Right forelimb (tissue), 1 donor: Measurements from ENCODE around the gene SPATA20.

Experiments used
- DNase-seq: peaks from one replicate; pipeline ENCODE4 v3.0.0-alpha.2; 2018

SPATA20 gene

GRCh38 chr17:50540560-50541401, 6.2 kb upstream of the SPATA20 start:
- DNase-seq = no peak

- DNase-seq = no peak
Measured at GRCh38 chr17:50541402-50541715, 5.6 kb upstream of the SPATA20 start.

GRCh38 chr17:50541716-50542688, 5.0 kb upstream of the SPATA20 start:
- peak; percentile 90 for DNase-seq

GRCh38 chr17:50542795-50543774, 3.9 kb upstream of the SPATA20 start:
- no peak for DNase-seq

- DNase-seq = no peak
Measured at GRCh38 chr17:50544516-50544915, 2.5 kb upstream of the SPATA20 start.

GRCh38 chr17:50545311-50545710, 1.7 kb upstream of the SPATA20 start:
- no peak for DNase-seq

GRCh38 chr17:50546701-50547034, 306 bp upstream of the SPATA20 start:
- DNase-seq = no peak

GRCh38 chr17:50547736-50548083, 736 bp downstream of the SPATA20 start:
- DNase-seq = no peak

GRCh38 chr17:50548831-50549230, 1.9 kb downstream of the SPATA20 start:
- DNase-seq = no peak

GRCh38 chr17:50549256-50549941, 2.4 kb downstream of the SPATA20 start:
- DNase-seq = no peak

- no peak for DNase-seq
Measured at GRCh38 chr17:50549969-50550368, 3.0 kb downstream of the SPATA20 start.

GRCh38 chr17:50550661-50551432, 3.9 kb downstream of the SPATA20 start:
- DNase-seq = peak; percentile 86

- no peak for DNase-seq
Measured at GRCh38 chr17:50551433-50551815, 4.5 kb downstream of the SPATA20 start.

- no peak for DNase-seq
Measured at GRCh38 chr17:50551884-50552283, 4.9 kb downstream of the SPATA20 start.

GRCh38 chr17:50554201-50554600, 7.2 kb downstream of the SPATA20 start:
- DNase-seq = no peak

- no peak for DNase-seq
Measured at GRCh38 chr17:50556803-50557202, 9.8 kb downstream of the SPATA20 start.

GRCh38 chr17:50557630-50558029, 10.7 kb downstream of the SPATA20 start:
- DNase-seq = no peak

GRCh38 chr17:50558091-50558490, 11.1 kb downstream of the SPATA20 start:
- no peak for DNase-seq

- DNase-seq = no peak
Measured at GRCh38 chr17:50558581-50558940, 11.6 kb downstream of the SPATA20 start.

- DNase-seq = no peak
Measured at GRCh38 chr17:50558941-50559614, 12.1 kb downstream of the SPATA20 start.

- DNase-seq = peak; percentile 83
Measured at GRCh38 chr17:50559674-50560184, 12.8 kb downstream of the SPATA20 start.
